NT2/D1 (cell line): ENCODE results near the gene RNF126.

Experiments used
- SUZ12 ChIP-seq: IDR thresholded peaks from 2 replicates; pipeline ENCODE4 v1.6.1; 2011; ENCODE audit not compliant: insufficient read length, insufficient read depth; ENCODE audit errors: extremely low read depth
- YY1 ChIP-seq: IDR thresholded peaks from 2 replicates; pipeline ENCODE4 v1.6.1; 2011; ENCODE audit not compliant: insufficient read length, insufficient read depth
- ZNF274 ChIP-seq: IDR thresholded peaks from 2 replicates; pipeline ENCODE4 v1.6.1; 2011; ENCODE audit warnings: mild to moderate bottlenecking, low read depth, low read length

GRCh38 chr19:609004-609346 lies 54.0 kb downstream of the RNF126 start:
- TF ChIP-seq YY1, result no peak
- no peak for TF ChIP-seq ZNF274
- no peak for TF ChIP-seq SUZ12
